Endothelial cell of umbilical vein (primary cell): ENCODE measurements around the gene SPART. TPM values are rescaled to one million over a fixed set of nuclear protein-coding genes. Genes with fewer than 3 reads are reported as not detected.

Experiments used
- BruUV-seq: library from RNA; stranded (reverse); fragments of 400-500 nt; replicated peaks from 2 replicates; lab custom pipeline; 2021; lab: Mats Ljungman, UMichigan
- CTCF ChIA-PET: fragments of 300-600, 350-600 bp; sonication (Branson Sonifier 250); formaldehyde crosslinking; loops from one replicate; lab custom pipeline; 2021; ENCODE audit warnings: antibody characterized with exemption, inconsistent platforms; lab: Charles Lee
- POLR2A ChIA-PET: fragments of 300-600, 350-600 bp; sonication (Branson Sonifier 250); formaldehyde crosslinking; loops from one replicate; lab custom pipeline; 2021; ENCODE audit warnings: antibody characterized with exemption, inconsistent platforms; lab: Charles Lee
- DNase-seq: peaks from one replicate; pipeline ENCODE4 v3.0.0-alpha.2; 2011; ENCODE audit warnings: low read depth, low spot score
- FAIRE-seq: peaks from 2 replicates; lab custom pipeline; 2011; peaks lifted over from hg19 to GRCh38; lab: Jason Lieb, UNC
- H2AFZ ChIP-seq: 2 replicates; pipeline ENCODE4 v1.6.0; 2012; ENCODE audit warnings: low read depth, low read length, control low read depth, inconsistent platforms
- H3K27ac ChIP-seq: 2 replicates; pipeline ENCODE4 v1.5.1; 2011; ENCODE audit warnings: low read depth, mild to moderate bottlenecking, control low read depth, low read length, moderate library complexity; ENCODE audit not compliant: insufficient read depth
- H3K27me3 ChIP-seq, 2 experiments: 2 replicates each; pipeline versions ENCODE4 v1.6.0 to v1.6.1; 2011; ENCODE audit warnings: low read length in 2 of 2, mixed read lengths in 1 of 2; ENCODE audit not compliant: control insufficient read depth in 2 of 2, insufficient read depth in 2 of 2
- H3K36me3 ChIP-seq, 2 experiments: 2 replicates in 1 of 2; 3 replicates in 1 of 2; pipeline ENCODE4 v1.5.1; 2011; ENCODE audit warnings: low read length in 2 of 2, mild to moderate bottlenecking in 1 of 2, moderate library complexity in 1 of 2; ENCODE audit not compliant: control insufficient read depth in 2 of 2, insufficient read depth in 2 of 2; ENCODE audit errors: extremely low read depth in 1 of 2
- H3K4me1 ChIP-seq: 3 replicates; pipeline ENCODE4 v1.5.1; 2011; ENCODE audit warnings: mild to moderate bottlenecking, low read length; ENCODE audit not compliant: control insufficient read depth, insufficient read depth; ENCODE audit errors: extremely low read depth
- H3K4me2 ChIP-seq: 2 replicates; pipeline ENCODE4 v1.6.1; 2011; ENCODE audit warnings: low read length, control low read depth, mixed read lengths; ENCODE audit not compliant: insufficient read depth
- H3K4me3 ChIP-seq, 3 experiments: fragments of 200-600 bp in 1 of 3; sonication (generic), shearing (Covaris generic) in 1 of 3; replicated peaks in 1 of 3; 2 replicates each; pipeline ENCODE4 v1.5.1; 2011 to 2016; ENCODE audit warnings: control low read depth in 3 of 3, low read length in 3 of 3, mild to moderate bottlenecking in 2 of 3, inconsistent platforms in 1 of 3, low read depth in 1 of 3, moderate library complexity in 1 of 3; ENCODE audit not compliant: insufficient read depth in 1 of 3
- H3K79me2 ChIP-seq: 2 replicates; pipeline ENCODE4 v1.6.0; 2012; ENCODE audit warnings: low read length, inconsistent platforms; ENCODE audit not compliant: control insufficient read depth, insufficient read depth
- H3K9ac ChIP-seq: replicated peaks from 2 replicates; pipeline ENCODE3; 2011; ENCODE audit warnings: low read length, control low read depth; ENCODE audit not compliant: insufficient read depth; ENCODE audit errors: extremely low read depth
- H3K9me1 ChIP-seq: replicated peaks from 3 replicates; pipeline ENCODE4 v1.6.0; 2011; ENCODE audit warnings: mild to moderate bottlenecking, low read length; ENCODE audit not compliant: control insufficient read depth, insufficient read depth; ENCODE audit errors: extremely low read depth
- H3K9me3 ChIP-seq: replicated peaks from 2 replicates; pipeline ENCODE4 v1.5.1; 2012; ENCODE audit warnings: low read length, inconsistent platforms; ENCODE audit not compliant: control insufficient read depth, insufficient read depth
- H4K20me1 ChIP-seq: replicated peaks from 2 replicates; pipeline ENCODE3; 2011; ENCODE audit warnings: mild to moderate bottlenecking, low read length; ENCODE audit not compliant: control insufficient read depth, insufficient read depth; ENCODE audit errors: extremely low read depth
- EZH2 ChIP-seq: IDR thresholded peaks from 2 replicates; pipeline ENCODE4 v1.6.1; 2012; ENCODE audit warnings: borderline replicate concordance, low read depth, mild to moderate bottlenecking, moderate library complexity, low read length, inconsistent platforms; ENCODE audit not compliant: severe bottlenecking
- FOS ChIP-seq: IDR thresholded peaks from 2 replicates; pipeline ENCODE4 v1.6.1; 2011; ENCODE audit warnings: mild to moderate bottlenecking, low read length, moderate library complexity, borderline replicate concordance; ENCODE audit not compliant: insufficient read depth
- GATA2 ChIP-seq: IDR thresholded peaks from 2 replicates; pipeline ENCODE4 v1.7.0; 2011; ENCODE audit warnings: low read depth, mild to moderate bottlenecking, moderate library complexity, mixed read lengths, low read length; ENCODE audit not compliant: insufficient read length, insufficient read depth
- JUN ChIP-seq: IDR thresholded peaks from 2 replicates; pipeline ENCODE4 v1.6.1; 2011; ENCODE audit warnings: borderline replicate concordance, low read depth; ENCODE audit not compliant: insufficient read length, insufficient read depth
- MYC ChIP-seq: IDR thresholded peaks from one replicate; pipeline ENCODE4 v1.6.1; 2011; ENCODE audit warnings: mild to moderate bottlenecking, low read depth, low read length
- POLR2A ChIP-seq: IDR thresholded peaks from 2 replicates; pipeline ENCODE4 v1.6.1; 2012; ENCODE audit warnings: low read depth, mild to moderate bottlenecking, control low read depth, low read length
- POLR2AphosphoS5 ChIP-seq: IDR thresholded peaks from 2 replicates; pipeline ENCODE4 v1.6.1; 2012; ENCODE audit warnings: low read depth, mild to moderate bottlenecking, control low read depth, low read length, moderate library complexity; ENCODE audit not compliant: insufficient read depth
- dilution Hi-C: fragments of 300-500 bp; cut with MboI; formaldehyde crosslinking; loops from one replicate; pipeline ENCODE4 v1.15.0; 2019; ENCODE audit warnings: low sequenced_read_pairs; ENCODE audit not compliant: extremely low pct_ligation_motif_present
- intact Hi-C: fragments of 100-400 bp; cut with micrococcal nuclease; formaldehyde crosslinking; loops from one replicate; pipeline ENCODE4 v1.10.0; 2022
- polyA plus RNA-seq, 4 experiments: library from polyadenylated mRNA; depleted of rRNA in 3 of 4; stranded (reverse) in 3 of 4; unstranded in 1 of 4; fragments of >200 nt; gene quantifications; 2 replicates each; pipeline versions ENCODE4 v1.2.1 to v1.2.3, GENCODE V29; 2011 to 2012; ENCODE audit warnings: missing spikeins in 1 of 4
- total RNA-seq: library from RNA; stranded (reverse); gene quantifications from 2 replicates; pipeline ENCODE4 v1.2.3, GENCODE V29; 2021
- TF ChIP-seq, protein P1 (sequence below), 2 donors: IDR thresholded peaks; 1 replicate in 1 of 2; 2 replicates in 1 of 2; pipeline ENCODE4 v1.5.1; 2011; ENCODE audit warnings: low read length in 2 of 2, mild to moderate bottlenecking in 2 of 2, moderate library complexity in 2 of 2, control low read depth in 1 of 2, inconsistent platforms in 1 of 2, low read depth in 1 of 2; ENCODE audit not compliant: insufficient read depth in 1 of 2; ENCODE audit errors: extremely low read depth in 1 of 2
- TF ChIP-seq, protein P2 (sequence below): IDR thresholded peaks from 2 replicates; pipeline ENCODE4 v1.6.1; 2011; ENCODE audit not compliant: insufficient read depth, insufficient read length

Gene SPART
- total and polyA plus RNA-seq, 2 donors (not counting 3 experiments of a cell fraction or from before 2014, with no cell fraction given): 40.8 to 73.6 TPM

DNA sequence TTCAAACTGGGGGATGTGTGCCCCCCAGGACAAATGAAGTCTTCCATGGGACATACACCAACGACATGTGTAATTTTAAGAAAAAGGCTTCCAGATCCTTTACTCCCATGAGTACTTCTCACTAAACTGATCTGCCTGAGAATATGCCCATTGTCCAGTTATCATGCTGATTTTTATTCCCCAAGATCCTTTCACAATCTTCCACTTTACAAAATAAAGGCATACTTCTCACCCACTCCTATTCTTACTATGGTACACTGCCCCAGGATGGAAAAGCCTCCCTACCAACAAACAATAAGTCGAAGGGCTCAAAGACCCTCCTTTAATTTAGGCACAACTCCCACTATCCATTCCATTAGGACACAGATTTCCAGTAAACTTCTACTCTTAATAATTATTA, 3.5 kb downstream of the SPART start:
- no peak for FAIRE-seq
- intact Hi-C loops: loop anchor here (10.0 kb wide), 1 partner anchor 662 kb away; the partner anchor contains the start of gene EXOSC8
- no peaks in the 10 kb centered on the region for H3K9me3 ChIP-seq
- dilution Hi-C loops: no loop called here
- no peaks in the 10 kb centered on the region for H3K27me3 ChIP-seq
- no peak for DNase-seq
- ChIA-PET CTCF (no interaction called here), POLR2A (no interaction called here)
- H4K20me1 ChIP-seq: peaks cover 3% of the 10 kb centered on the region
- TF ChIP-seq MYC: no peak
- TF ChIP-seq POLR2AphosphoS5: no peak
- no peak for TF ChIP-seq POLR2A
- no peak for TF ChIP-seq GATA2
- TF ChIP-seq EZH2: no peak
- TF ChIP-seq, protein P1, sequence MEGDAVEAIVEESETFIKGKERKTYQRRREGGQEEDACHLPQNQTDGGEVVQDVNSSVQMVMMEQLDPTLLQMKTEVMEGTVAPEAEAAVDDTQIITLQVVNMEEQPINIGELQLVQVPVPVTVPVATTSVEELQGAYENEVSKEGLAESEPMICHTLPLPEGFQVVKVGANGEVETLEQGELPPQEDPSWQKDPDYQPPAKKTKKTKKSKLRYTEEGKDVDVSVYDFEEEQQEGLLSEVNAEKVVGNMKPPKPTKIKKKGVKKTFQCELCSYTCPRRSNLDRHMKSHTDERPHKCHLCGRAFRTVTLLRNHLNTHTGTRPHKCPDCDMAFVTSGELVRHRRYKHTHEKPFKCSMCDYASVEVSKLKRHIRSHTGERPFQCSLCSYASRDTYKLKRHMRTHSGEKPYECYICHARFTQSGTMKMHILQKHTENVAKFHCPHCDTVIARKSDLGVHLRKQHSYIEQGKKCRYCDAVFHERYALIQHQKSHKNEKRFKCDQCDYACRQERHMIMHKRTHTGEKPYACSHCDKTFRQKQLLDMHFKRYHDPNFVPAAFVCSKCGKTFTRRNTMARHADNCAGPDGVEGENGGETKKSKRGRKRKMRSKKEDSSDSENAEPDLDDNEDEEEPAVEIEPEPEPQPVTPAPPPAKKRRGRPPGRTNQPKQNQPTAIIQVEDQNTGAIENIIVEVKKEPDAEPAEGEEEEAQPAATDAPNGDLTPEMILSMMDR (IDR thresholded peaks at IDR 0.05; ENCODE audit: extremely low read depth in 1 of 2, insufficient read depth in 1 of 2, low read depth in 1 of 2, low read length in 2 of 2): no peak
- TF ChIP-seq JUN: no peak
- TF ChIP-seq, protein P2, sequence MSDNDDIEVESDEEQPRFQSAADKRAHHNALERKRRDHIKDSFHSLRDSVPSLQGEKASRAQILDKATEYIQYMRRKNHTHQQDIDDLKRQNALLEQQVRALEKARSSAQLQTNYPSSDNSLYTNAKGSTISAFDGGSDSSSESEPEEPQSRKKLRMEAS: no peak
- no peak for TF ChIP-seq FOS
- H3K4me1 ChIP-seq: peaks cover 14% of the 10 kb centered on the region
- no peaks in the 10 kb centered on the region for H3K36me3 ChIP-seq
- no peak overlapping the region for H2AFZ ChIP-seq
- H3K4me2 ChIP-seq: no peak overlapping the region
- no TSS peak for BruUV-seq
- no peaks in the 10 kb centered on the region for H3K9me1 ChIP-seq
- peaks cover 72% of the 10 kb centered on the region for H3K79me2 ChIP-seq
- no peak overlapping the region for H3K27ac ChIP-seq
- no peak overlapping the region for H3K4me3 ChIP-seq
- H3K9ac ChIP-seq: no peak overlapping the region
